GM12878 (cell line): ENCODE results near the gene CHAC2. TPM values are rescaled to one million over a fixed set of nuclear protein-coding genes. Genes with fewer than 3 reads are reported as not detected.
A peak's percentile ranks its signal among the peaks of the same experiment; 100 is the strongest.

Experiments
- ATAC-seq: fragments of 200-7000 bp; cut with Tn5 transposase; 3 replicates; pipeline ENCODE4 v1.9.1; 2020; ENCODE audit warnings: mild to moderate bottlenecking, moderate library complexity
- BruUV-seq: library from RNA; stranded (reverse); fragments of 400-500 nt; replicated peaks from 2 replicates; lab custom pipeline; 2021; lab: Mats Ljungman, UMichigan
- CTCF ChIA-PET: fragments of 300-600 bp; sonication (Branson Sonifier 250); formaldehyde crosslinking; extraction: SDS; loops from one replicate; lab custom pipeline; 2021; ENCODE audit warnings: inconsistent platforms; lab: Yijun Ruan, JAX
- POLR2A ChIA-PET: fragments of 350-600 bp; formaldehyde crosslinking; extraction: SDS; loops from one replicate; lab custom pipeline; 2021; ENCODE audit warnings: inconsistent platforms; lab: Charles Lee
- RAD21 ChIA-PET: fragments of 300-600 bp; sonication (Branson Sonifier 250); formaldehyde crosslinking; loops from one replicate; lab custom pipeline; 2023; ENCODE audit warnings: antibody characterized with exemption; ENCODE audit not compliant: unreplicated experiment; lab: Charles Lee
- SMC1A ChIA-PET: fragments of 300-600 bp; sonication (Branson Sonifier 250); formaldehyde crosslinking; loops from one replicate; lab custom pipeline; 2023; ENCODE audit not compliant: unreplicated experiment, uncharacterized antibody; lab: Charles Lee
- DNase-seq: peaks from one replicate; pipeline ENCODE4 v3.0.0-alpha.2; 2011; ENCODE audit warnings: low read depth, low spot score
- FAIRE-seq: peaks from 3 replicates; lab custom pipeline; 2011; peaks lifted over from hg19 to GRCh38; lab: Jason Lieb, UNC
- H2AFZ ChIP-seq: 2 replicates; pipeline ENCODE4 v1.6.0; 2011; ENCODE audit warnings: low read depth, low read length, control low read depth; ENCODE audit not compliant: control insufficient read depth
- H3K27ac ChIP-seq: 2 replicates; pipeline ENCODE4 v1.5.1; 2011; ENCODE audit warnings: control low read depth; ENCODE audit not compliant: control insufficient read depth, insufficient read depth
- H3K27me3 ChIP-seq, 2 experiments: replicated peaks in 1 of 2; 2 replicates each; pipeline versions ENCODE4 v1.6.0 to v1.6.1; 2011; ENCODE audit warnings: low read length in 1 of 2; ENCODE audit not compliant: control insufficient read depth in 2 of 2, insufficient read depth in 2 of 2
- H3K36me3 ChIP-seq, 2 experiments: 2 replicates each; pipeline ENCODE4 v1.5.1; 2011; ENCODE audit warnings: low read length in 1 of 2; ENCODE audit not compliant: control insufficient read depth in 2 of 2, insufficient read depth in 2 of 2
- H3K4me1 ChIP-seq: 2 replicates; pipeline ENCODE4 v1.6.1; 2011; ENCODE audit warnings: mild to moderate bottlenecking, low read length, moderate library complexity, mixed read lengths; ENCODE audit not compliant: control insufficient read depth, insufficient read depth
- H3K4me2 ChIP-seq: 2 replicates; pipeline ENCODE4 v1.6.0; 2011; ENCODE audit warnings: control low read depth; ENCODE audit not compliant: control insufficient read depth, insufficient read depth
- H3K4me3 ChIP-seq: fragments of 200-600 bp; sonication (generic); 2 replicates; pipeline ENCODE4 v1.5.1; 2016
- H3K79me2 ChIP-seq: 2 replicates; pipeline ENCODE4 v1.6.0; 2011; ENCODE audit warnings: low read length; ENCODE audit not compliant: control insufficient read depth, insufficient read depth
- H3K9ac ChIP-seq: 2 replicates; pipeline ENCODE4 v1.8.0; 2011; ENCODE audit warnings: low read length, control low read depth, mixed read lengths; ENCODE audit not compliant: control insufficient read depth, insufficient read depth
- H3K9me3 ChIP-seq: replicated peaks from 3 replicates; pipeline ENCODE4 v1.5.1; 2011; ENCODE audit warnings: mild to moderate bottlenecking, low read length; ENCODE audit not compliant: control insufficient read depth, insufficient read depth
- H4K20me1 ChIP-seq: 2 replicates; pipeline ENCODE4 v1.6.0; 2011; ENCODE audit not compliant: control insufficient read depth, insufficient read depth
- BCLAF1 ChIP-seq: fragments of 450-650 bp; IDR thresholded peaks from 2 replicates; pipeline ENCODE4 v1.6.1; 2017; ENCODE audit warnings: antibody characterized with exemption, mild to moderate bottlenecking, moderate library complexity
- EGR1 ChIP-seq, 2 experiments: IDR thresholded peaks; 1 replicate in 1 of 2; 2 replicates in 1 of 2; pipeline ENCODE4 v1.6.1; 2011 to 2012; ENCODE audit warnings: low read depth in 2 of 2, low read length in 2 of 2, borderline replicate concordance in 1 of 2, mild to moderate bottlenecking in 1 of 2, moderate library complexity in 1 of 2
- NBN ChIP-seq: fragments of 450-650 bp; IDR thresholded peaks from 2 replicates; pipeline ENCODE4 v1.6.1; 2016
- ZBTB33 ChIP-seq: fragments of 450-650 bp; IDR thresholded peaks from 2 replicates; pipeline ENCODE4 v1.6.1; 2017; ENCODE audit warnings: mild to moderate bottlenecking
- WGBS: methylation state at CpG from one replicate; pipeline ENCODE4 v1.1.6; 2016; ENCODE audit warnings: low lambda C conversion rate; ENCODE audit not compliant: insufficient replicate concordance, insufficient coverage; ENCODE audit errors: missing lambda C conversion rate; 5-methylcytosine and 5-hydroxymethylcytosine counted together
- in situ Hi-C: fragments of 300-500 bp; cut with MboI; formaldehyde crosslinking; loops from 9 replicates; pipeline ENCODE4 v1.14.3; 2018; ENCODE audit warnings: mixed read lengths
- intact Hi-C: fragments of 100-400 bp; cut with micrococcal nuclease; formaldehyde crosslinking; loops from one replicate; pipeline ENCODE4 v1.14.2; 2022; ENCODE audit not compliant: unreplicated experiment
- polyA plus RNA-seq, 11 experiments: library from polyadenylated mRNA; depleted of rRNA in 4 of 11; unstranded in 6 of 11; stranded (reverse) in 5 of 11; fragments of >200 nt; fragmentation: Nextera tagmentation in 4 of 11; fragmentation: Illumina TruSeq in 1 of 11; extraction: Ambion mirVana in 4 of 11; extraction: Trizol in 1 of 11; gene quantifications; 1 replicate in 1 of 11; 2 replicates in 10 of 11; pipeline versions ENCODE4 v1.2.1 to v1.2.3, GENCODE V29; 2011 to 2016; ENCODE audit warnings: inconsistent platforms in 2 of 11, missing spikeins in 2 of 11, low read depth in 1 of 11
- total RNA-seq, 4 experiments: library from RNA; depleted of rRNA in 3 of 4; stranded (reverse); fragments of >200 nt in 3 of 4; fragmentation: Illumina TruSeq in 1 of 4; extraction: Trizol in 1 of 4; gene quantifications; 2 replicates each; pipeline versions ENCODE4 v1.2.1 to v1.2.3, GENCODE V29; 2013 to 2021

The CHAC2 gene
- total and polyA plus RNA-seq, 10 of the 15 experiments (the other 5 are each of a cell fraction or from before 2014, with no cell fraction given): 11.0 to 67.6 (median 25.0) TPM

DNA sequence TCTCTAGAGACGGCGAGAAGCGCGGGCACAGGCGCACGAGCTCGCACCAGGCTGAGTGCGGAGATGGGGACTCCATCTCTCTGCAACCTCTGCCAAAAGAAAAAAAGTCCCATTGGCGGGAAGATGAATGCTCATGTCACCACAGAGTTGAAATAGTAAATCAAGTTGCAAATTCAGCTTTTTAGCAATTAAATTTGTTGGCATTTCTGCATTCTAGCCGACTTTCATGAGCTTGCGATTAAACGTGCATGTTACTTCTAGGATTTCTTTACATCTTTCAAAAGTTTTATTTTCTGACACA, 588 bp downstream of the CHAC2 start (continued):
- TF ChIP-seq EGR1 (IDR thresholded peaks at IDR 0.05; ENCODE audit: borderline replicate concordance in 1 of 2, low read depth in 2 of 2, low read length in 2 of 2): no peak

GRCh38 chr2:53769318-53769945, 1.8 kb downstream of the CHAC2 start:
- peak overlapping the region; percentile 90 for H3K9ac ChIP-seq
- ChIA-PET RAD21 (interaction anchor here (0.9 to 2.4 kb wide), 2 partner anchors 18 to 201 kb away, joined by 3 to 12 read pairs; partner anchors contain the start of genes ASB3 and ERLEC1), CTCF (interaction anchor here (1.2 to 2.6 kb wide), 3 partner anchors 11 to 18 kb away, joined by 3 to 14 read pairs (median 4); partner anchors contain the start of genes ASB3 and ERLEC1), POLR2A (interaction anchor here (0.9 to 3.4 kb wide), 2 partner anchors 10 to 16 kb away, joined by 3 to 37 read pairs; partner anchors contain the start of genes ASB3 and ERLEC1), SMC1A (interaction anchor here (4.5 to 5.8 kb wide), 2 partner anchors 13 to 18 kb away, joined by 22 to 44 read pairs; partner anchors contain the start of genes ASB3 and ERLEC1)
- no peak overlapping the region for H3K27ac ChIP-seq
- FAIRE-seq: no peak
- H3K27me3 ChIP-seq: no peaks in the 10 kb centered on the region
- intact Hi-C loops: no loop called here
- no peak for TF ChIP-seq BCLAF1
- TF ChIP-seq ZBTB33: peak; percentile 68; the same call in 1 of the 2 replicates
- no peak for TF ChIP-seq NBN
- in situ Hi-C loops: no loop called here
- ATAC-seq: no peak
- H3K36me3 ChIP-seq: peaks cover 0 to 2% of the 10 kb centered on the region in 2 experiments; a peak in 1 of 4 replicates
- no peak overlapping the region for H2AFZ ChIP-seq
- no peaks in the 10 kb centered on the region for H4K20me1 ChIP-seq
- peaks cover 5% of the 10 kb centered on the region; the same call in 1 of the 2 replicates for H3K4me1 ChIP-seq
- H3K4me2 ChIP-seq: peak overlapping the region; percentile 85
- WGBS: 96% methylated on average over 15 of the region's 15 CpGs
- no peak for DNase-seq
- peaks cover 42% of the 10 kb centered on the region for H3K79me2 ChIP-seq
- peak overlapping the region; percentile 92 for H3K4me3 ChIP-seq
- no peaks in the 10 kb centered on the region; the same call in 2 of the 3 replicates for H3K9me3 ChIP-seq
- BruUV-seq: no TSS peak
